ENCODE results near the gene TPGS1.

TPGS1 gene

GRCh38 chr19:506404-507285 lies 652 bp upstream of the TPGS1 start:
- in situ Hi-C loops (cut with MboI; ENCODE audit: low sequenced_read_pairs, unreplicated experiment): no loop called here
- TF ChIP-seq CTCF (IDR thresholded peaks at IDR 0.05; ENCODE audit: borderline replicate concordance, control extremely low read depth, extremely low read depth, insufficient read depth, missing control alignments): peak; percentile 98
- DNase-seq (ENCODE audit: low spot score): peak; percentile 98

- no peak for DNase-seq (ENCODE audit: low spot score)
- TF ChIP-seq CTCF (IDR thresholded peaks at IDR 0.05; ENCODE audit: borderline replicate concordance, control extremely low read depth, extremely low read depth, insufficient read depth, missing control alignments): no peak
- in situ Hi-C loops (cut with MboI; ENCODE audit: low sequenced_read_pairs, unreplicated experiment): no loop called here
Observed at GRCh38 chr19:508204-509150, 1.2 kb downstream of the TPGS1 start.

GRCh38 chr19:510606-511100 lies 3.4 kb downstream of the TPGS1 start:
- in situ Hi-C loops (cut with MboI; ENCODE audit: low sequenced_read_pairs, unreplicated experiment): no loop called here
- DNase-seq (ENCODE audit: low spot score): peak; percentile 91
- peak; percentile 89 for TF ChIP-seq CTCF (IDR thresholded peaks at IDR 0.05; ENCODE audit: borderline replicate concordance, control extremely low read depth, extremely low read depth, insufficient read depth, missing control alignments)

GRCh38 chr19:511101-511851 lies 4.0 kb downstream of the TPGS1 start:
- TF ChIP-seq CTCF (IDR thresholded peaks at IDR 0.05; ENCODE audit: borderline replicate concordance, control extremely low read depth, extremely low read depth, insufficient read depth, missing control alignments): no peak
- in situ Hi-C loops (cut with MboI; ENCODE audit: low sequenced_read_pairs, unreplicated experiment): no loop called here
- no peak for DNase-seq (ENCODE audit: low spot score)

DNA sequence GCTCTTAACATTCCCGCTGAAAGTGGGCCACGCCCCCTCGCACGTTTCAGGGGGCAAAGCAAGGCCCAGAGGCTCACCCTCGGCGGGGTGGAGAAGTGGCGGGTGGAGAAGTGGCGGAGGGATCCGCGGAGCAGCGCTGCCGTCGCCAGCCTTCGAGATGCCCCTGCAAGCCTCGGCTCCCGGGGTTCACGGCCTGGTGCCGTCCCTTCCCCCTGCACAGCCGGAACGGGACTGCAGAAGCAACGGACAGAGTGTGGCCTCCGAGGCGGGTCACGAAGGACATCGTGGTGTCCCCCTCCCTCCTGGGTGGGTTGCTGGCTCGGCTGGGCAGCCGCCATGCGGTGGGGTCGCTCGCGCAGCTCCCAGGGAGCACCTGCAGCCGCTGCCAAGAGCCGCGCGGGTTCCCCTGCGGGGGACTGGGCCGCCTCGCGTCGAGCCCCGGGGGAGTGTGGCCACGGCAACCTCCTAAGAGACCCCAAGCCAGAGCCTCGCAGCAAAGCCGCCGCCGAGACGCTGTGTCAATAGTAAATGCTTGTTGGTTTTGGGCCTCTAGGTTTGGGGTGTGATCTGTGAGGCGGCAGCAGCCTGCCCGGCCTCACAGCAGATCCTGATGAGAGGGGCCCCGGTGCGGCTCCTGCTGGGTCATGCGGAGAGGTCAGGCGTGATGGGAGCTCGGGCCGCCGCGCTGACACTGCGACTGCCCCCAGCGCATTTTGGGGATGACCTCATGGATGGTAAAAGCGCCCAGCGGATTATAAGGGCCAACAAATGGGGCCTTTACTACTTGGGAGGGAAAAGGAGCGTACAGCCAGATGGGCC lies 5.5 kb downstream of the TPGS1 start:
- in situ Hi-C loops (cut with MboI; ENCODE audit: low sequenced_read_pairs, unreplicated experiment): no loop called here
- no peak for DNase-seq (ENCODE audit: low spot score)
- no peak for TF ChIP-seq CTCF (IDR thresholded peaks at IDR 0.05; ENCODE audit: borderline replicate concordance, control extremely low read depth, extremely low read depth, insufficient read depth, missing control alignments)
